GM12873 (cell line): ENCODE results near the gene NHLRC3.

Experiments used
- TF ChIP-seq, protein P1 (sequence below): IDR thresholded peaks from 2 replicates; pipeline ENCODE4 v1.5.1; 2012; ENCODE audit warnings: low read depth, mild to moderate bottlenecking, moderate library complexity, low read length, control low read depth; ENCODE audit not compliant: insufficient read depth; ENCODE audit errors: missing control alignments

NHLRC3 gene

DNA sequence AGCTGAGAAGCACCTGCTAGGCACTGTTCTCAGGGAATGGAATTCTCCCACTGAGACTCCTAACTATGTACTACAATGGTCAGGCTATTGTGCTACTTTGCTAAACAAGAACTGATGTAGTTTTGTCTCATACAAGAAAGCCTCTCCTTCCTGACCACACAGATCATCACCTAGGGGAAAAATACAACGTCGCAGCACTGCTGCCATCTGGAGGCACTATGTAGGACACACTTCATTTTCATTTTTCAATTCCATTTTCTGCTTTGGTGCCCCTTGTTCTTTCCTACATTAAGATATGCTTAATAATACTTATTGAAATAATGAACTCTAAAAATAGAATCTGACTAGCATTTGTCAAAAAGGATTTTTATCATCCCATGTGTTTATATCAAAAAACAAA lies 21.5 kb upstream of the NHLRC3 start:
- TF ChIP-seq, protein P1, sequence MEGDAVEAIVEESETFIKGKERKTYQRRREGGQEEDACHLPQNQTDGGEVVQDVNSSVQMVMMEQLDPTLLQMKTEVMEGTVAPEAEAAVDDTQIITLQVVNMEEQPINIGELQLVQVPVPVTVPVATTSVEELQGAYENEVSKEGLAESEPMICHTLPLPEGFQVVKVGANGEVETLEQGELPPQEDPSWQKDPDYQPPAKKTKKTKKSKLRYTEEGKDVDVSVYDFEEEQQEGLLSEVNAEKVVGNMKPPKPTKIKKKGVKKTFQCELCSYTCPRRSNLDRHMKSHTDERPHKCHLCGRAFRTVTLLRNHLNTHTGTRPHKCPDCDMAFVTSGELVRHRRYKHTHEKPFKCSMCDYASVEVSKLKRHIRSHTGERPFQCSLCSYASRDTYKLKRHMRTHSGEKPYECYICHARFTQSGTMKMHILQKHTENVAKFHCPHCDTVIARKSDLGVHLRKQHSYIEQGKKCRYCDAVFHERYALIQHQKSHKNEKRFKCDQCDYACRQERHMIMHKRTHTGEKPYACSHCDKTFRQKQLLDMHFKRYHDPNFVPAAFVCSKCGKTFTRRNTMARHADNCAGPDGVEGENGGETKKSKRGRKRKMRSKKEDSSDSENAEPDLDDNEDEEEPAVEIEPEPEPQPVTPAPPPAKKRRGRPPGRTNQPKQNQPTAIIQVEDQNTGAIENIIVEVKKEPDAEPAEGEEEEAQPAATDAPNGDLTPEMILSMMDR = peak; percentile 67

DNA sequence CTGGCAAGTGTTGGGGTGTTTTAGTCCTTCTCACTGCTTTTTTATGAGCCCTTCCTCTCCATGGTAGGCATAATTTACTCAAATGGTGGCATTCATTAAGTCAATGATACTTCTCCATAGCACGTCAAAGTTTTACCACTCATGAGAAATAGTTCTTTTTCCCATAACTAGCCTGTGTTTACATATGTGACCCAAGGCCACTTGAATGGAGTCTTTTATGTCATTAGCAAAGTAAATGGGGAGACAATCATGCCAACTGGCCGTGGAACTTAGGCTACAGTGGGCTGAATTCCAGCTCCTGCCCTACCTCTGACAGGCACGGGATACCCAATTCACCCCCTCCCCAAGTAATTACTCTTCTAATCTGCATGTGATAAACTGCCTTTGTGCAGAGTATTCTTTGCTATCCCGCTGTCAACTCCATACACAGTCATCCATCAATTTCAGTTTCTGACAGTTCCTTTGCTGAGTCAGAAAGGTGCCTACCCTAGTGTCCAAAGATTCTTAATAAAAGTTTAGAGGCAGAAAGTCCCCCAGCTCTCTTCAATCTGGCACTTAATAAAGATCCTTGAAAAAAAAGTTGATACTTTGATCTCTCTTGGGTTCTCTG lies 17.3 kb upstream of the NHLRC3 start:
- TF ChIP-seq, protein P1 = no peak

GRCh38 chr13:39023316-39023715 lies 14.9 kb upstream of the NHLRC3 start:
- TF ChIP-seq, protein P1 = no peak

GRCh38 chr13:39023761-39024160 lies 14.5 kb upstream of the NHLRC3 start:
- TF ChIP-seq, protein P1 = no peak

GRCh38 chr13:39025433-39025839 lies 12.8 kb upstream of the NHLRC3 start:
- TF ChIP-seq, protein P1 = no peak

DNA sequence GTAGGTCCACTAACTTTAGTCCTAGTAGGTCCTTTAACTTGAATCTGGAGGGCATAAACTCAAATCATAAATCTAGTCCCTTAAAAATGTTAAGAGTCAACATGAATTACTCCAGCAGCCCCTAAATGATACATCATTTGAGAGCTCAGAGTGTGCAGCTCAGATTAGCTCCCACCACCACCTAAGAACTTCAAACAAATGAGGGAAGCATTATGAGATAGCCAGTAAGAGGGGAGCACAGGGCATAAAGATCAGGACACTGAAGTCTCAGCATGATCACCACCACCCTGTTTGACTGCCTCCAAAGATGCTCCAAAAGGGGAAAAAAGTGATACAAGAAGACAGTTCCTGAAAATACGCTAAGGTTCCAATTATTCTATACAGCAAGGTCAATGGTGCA lies 6.1 kb upstream of the NHLRC3 start:
- TF ChIP-seq, protein P1 = no peak

DNA sequence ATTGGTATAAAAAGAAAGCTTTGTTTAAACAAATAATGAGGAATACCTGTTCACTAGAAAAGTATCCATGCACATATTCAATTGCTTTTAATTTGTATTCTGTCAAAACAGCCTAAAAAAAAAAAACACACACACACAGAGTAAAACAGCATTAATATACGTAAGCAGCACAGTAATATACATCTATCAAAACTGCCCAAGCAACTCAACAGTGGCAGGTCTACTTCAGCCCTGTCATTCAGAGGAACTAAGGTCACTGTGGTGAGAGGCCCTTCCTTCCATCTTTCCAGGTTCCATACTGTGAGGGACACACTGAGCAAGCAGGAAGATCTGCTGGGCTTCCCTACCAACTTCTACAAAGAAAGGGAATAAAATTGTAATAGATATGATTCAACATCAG lies 4.2 kb upstream of the NHLRC3 start:
- TF ChIP-seq, protein P1 = no peak
